OCI-LY7 (cell line): ENCODE results near the gene NXPH3. TPM values are rescaled to one million over a fixed set of nuclear protein-coding genes. Genes with fewer than 3 reads are reported as not detected.

Experiments used
- BruUV-seq: library from RNA; stranded (reverse); fragments of 400-500 nt; replicated peaks from 2 replicates; lab custom pipeline; 2021; lab: Mats Ljungman, UMichigan
- CTCF ChIA-PET: fragments of 300-600 bp; sonication (Branson Sonifier 250); formaldehyde crosslinking; loops from one replicate; lab custom pipeline; 2022; ENCODE audit warnings: antibody characterized with exemption; ENCODE audit not compliant: unreplicated experiment; lab: Charles Lee
- POLR2A ChIA-PET: fragments of 300-600 bp; sonication (Branson Sonifier 250); formaldehyde crosslinking; loops from one replicate; lab custom pipeline; 2022; ENCODE audit warnings: antibody characterized with exemption; lab: Charles Lee
- DNase-seq: peaks from one replicate; pipeline ENCODE4 v3.0.0-alpha.2; 2015; ENCODE audit warnings: low spot score
- H2AFZ ChIP-seq: fragments of 200-600 bp; sonication (generic), shearing (Covaris generic); 2 replicates; pipeline ENCODE4 v1.6.1; 2014; ENCODE audit warnings: mild to moderate bottlenecking, antibody characterized with exemption, low read length, moderate library complexity
- H3K27ac ChIP-seq: fragments of 200-600 bp; sonication (generic); 2 replicates; pipeline ENCODE4 v1.5.1; 2014; ENCODE audit warnings: mixed run types, low read depth, mild to moderate bottlenecking, moderate library complexity, low read length, inconsistent platforms; ENCODE audit not compliant: poor library complexity, severe bottlenecking
- H3K36me3 ChIP-seq: fragments of 200-600 bp; sonication (generic); 2 replicates; pipeline ENCODE4 v1.6.1; 2014; ENCODE audit warnings: mild to moderate bottlenecking, antibody characterized with exemption, low read length, moderate library complexity, mixed read lengths; ENCODE audit not compliant: insufficient read depth
- H3K4me1 ChIP-seq: fragments of 200-600 bp; sonication (generic); 2 replicates; pipeline ENCODE4 v1.5.1; 2014; ENCODE audit warnings: mild to moderate bottlenecking, low read length; ENCODE audit not compliant: insufficient read depth, poor library complexity, severe bottlenecking
- H3K4me2 ChIP-seq: fragments of 200-600 bp; sonication (generic); 2 replicates; pipeline ENCODE4 v1.6.1; 2014; ENCODE audit warnings: mild to moderate bottlenecking, low read length
- H3K4me3 ChIP-seq: fragments of 200-600 bp; sonication (generic); 2 replicates; pipeline ENCODE4 v1.5.1; 2014; ENCODE audit warnings: mild to moderate bottlenecking, low read depth, low read length; ENCODE audit not compliant: poor library complexity, severe bottlenecking
- H3K79me2 ChIP-seq: fragments of 200-600 bp; sonication (generic); 2 replicates; pipeline ENCODE4 v1.6.1; 2016; ENCODE audit warnings: low read depth, mild to moderate bottlenecking, low read length, moderate library complexity, mixed read lengths; ENCODE audit not compliant: insufficient read depth
- H3K9me2 ChIP-seq: fragments of 200-600 bp; sonication (generic); 2 replicates; pipeline ENCODE4 v1.6.1; 2016; ENCODE audit warnings: mild to moderate bottlenecking, low read length, mixed read lengths; ENCODE audit not compliant: insufficient read depth
- H3K9me3 ChIP-seq: fragments of 200-600 bp; sonication (generic); 2 replicates; pipeline ENCODE4 v1.6.1; 2014; ENCODE audit warnings: mild to moderate bottlenecking, mixed run types, low read length, mixed read lengths
- H4K20me1 ChIP-seq: fragments of 200-600 bp; sonication (generic); 2 replicates; pipeline ENCODE4 v1.6.1; 2014; ENCODE audit warnings: mild to moderate bottlenecking, antibody characterized with exemption, low read length, moderate library complexity, mixed read lengths; ENCODE audit not compliant: insufficient read depth
- EZH2phosphoT487 ChIP-seq: fragments of 200-600 bp; sonication (generic); IDR thresholded peaks from 2 replicates; pipeline ENCODE4 v1.6.1; 2018; ENCODE audit warnings: low read depth, borderline replicate concordance, mild to moderate bottlenecking, mixed run types, antibody characterized with exemption, low read length, moderate library complexity, mixed read lengths
- intact Hi-C: fragments of 100-400 bp; cut with micrococcal nuclease; formaldehyde crosslinking; loops from one replicate; pipeline ENCODE4 v1.10.0; 2022; ENCODE audit not compliant: unreplicated experiment
- total RNA-seq, 2 experiments: library from RNA; depleted of rRNA in 1 of 2; stranded (reverse); fragments of >200 nt in 1 of 2; shearing (Covaris generic) in 1 of 2; gene quantifications; 2 replicates each; pipeline ENCODE4 v1.2.3, GENCODE V29; 2014 to 2022
- TF ChIP-seq, protein P1 (sequence below): fragments of 200-600 bp; sonication (generic); conservative IDR thresholded peaks from 2 replicates; pipeline ENCODE4 v1.5.1; 2014; ENCODE audit warnings: mild to moderate bottlenecking, antibody characterized with exemption, low read length, moderate library complexity, mixed read lengths

Gene NXPH3
- total RNA-seq, 2 experiments from 2014 or later = not detected

DNA sequence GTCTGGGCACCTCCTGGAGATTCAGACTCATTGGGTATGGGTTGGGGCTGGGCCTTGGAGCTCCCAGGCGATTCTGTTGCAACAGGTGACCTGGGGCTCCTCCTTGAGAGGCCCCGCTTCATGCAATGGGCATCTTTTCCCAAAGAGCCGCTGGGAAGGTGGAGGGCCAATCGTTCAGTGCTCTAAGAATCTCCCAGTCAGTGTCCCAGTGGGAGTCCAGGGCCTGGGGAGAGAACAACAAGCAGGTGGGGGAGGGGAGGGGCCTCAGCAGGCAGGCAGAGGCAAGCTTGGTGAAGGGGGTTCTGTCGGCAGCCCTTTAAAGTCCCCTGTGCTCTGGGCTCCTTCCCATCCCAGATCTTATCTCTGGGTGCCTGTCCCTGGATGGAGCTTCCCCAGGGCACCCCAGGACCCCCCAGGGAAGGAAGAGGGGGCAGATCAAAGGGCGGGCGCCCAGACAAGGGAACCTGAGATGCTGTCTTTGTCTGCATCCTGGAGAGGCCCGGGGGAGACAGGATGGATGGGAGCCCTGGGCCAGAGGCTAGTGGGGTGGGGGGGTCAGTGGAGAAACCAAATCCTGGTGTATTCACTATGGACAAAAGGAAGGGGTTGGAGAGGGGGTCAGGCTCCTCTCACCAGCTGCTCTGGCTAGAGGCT is 30.5 kb upstream of the NXPH3 start:
- no peaks in the 10 kb centered on the region for H3K36me3 ChIP-seq
- no peaks in the 10 kb centered on the region for H3K9me2 ChIP-seq
- H3K27ac ChIP-seq = no peak overlapping the region
- H3K4me3 ChIP-seq = no peak overlapping the region
- H2AFZ ChIP-seq = no peak overlapping the region
- intact Hi-C loops = no loop called here
- no peaks in the 10 kb centered on the region for H3K9me3 ChIP-seq
- no TSS peak for BruUV-seq
- H3K4me2 ChIP-seq = no peak overlapping the region
- no peaks in the 10 kb centered on the region for H3K4me1 ChIP-seq
- no peak for DNase-seq
- TF ChIP-seq EZH2phosphoT487 = no peak
- TF ChIP-seq, protein P1, sequence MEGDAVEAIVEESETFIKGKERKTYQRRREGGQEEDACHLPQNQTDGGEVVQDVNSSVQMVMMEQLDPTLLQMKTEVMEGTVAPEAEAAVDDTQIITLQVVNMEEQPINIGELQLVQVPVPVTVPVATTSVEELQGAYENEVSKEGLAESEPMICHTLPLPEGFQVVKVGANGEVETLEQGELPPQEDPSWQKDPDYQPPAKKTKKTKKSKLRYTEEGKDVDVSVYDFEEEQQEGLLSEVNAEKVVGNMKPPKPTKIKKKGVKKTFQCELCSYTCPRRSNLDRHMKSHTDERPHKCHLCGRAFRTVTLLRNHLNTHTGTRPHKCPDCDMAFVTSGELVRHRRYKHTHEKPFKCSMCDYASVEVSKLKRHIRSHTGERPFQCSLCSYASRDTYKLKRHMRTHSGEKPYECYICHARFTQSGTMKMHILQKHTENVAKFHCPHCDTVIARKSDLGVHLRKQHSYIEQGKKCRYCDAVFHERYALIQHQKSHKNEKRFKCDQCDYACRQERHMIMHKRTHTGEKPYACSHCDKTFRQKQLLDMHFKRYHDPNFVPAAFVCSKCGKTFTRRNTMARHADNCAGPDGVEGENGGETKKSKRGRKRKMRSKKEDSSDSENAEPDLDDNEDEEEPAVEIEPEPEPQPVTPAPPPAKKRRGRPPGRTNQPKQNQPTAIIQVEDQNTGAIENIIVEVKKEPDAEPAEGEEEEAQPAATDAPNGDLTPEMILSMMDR = no peak
- no peaks in the 10 kb centered on the region for H3K79me2 ChIP-seq
- POLR2A ChIA-PET = no interaction called here
- H4K20me1 ChIP-seq = no peaks in the 10 kb centered on the region
- CTCF ChIA-PET = no interaction called here

DNA sequence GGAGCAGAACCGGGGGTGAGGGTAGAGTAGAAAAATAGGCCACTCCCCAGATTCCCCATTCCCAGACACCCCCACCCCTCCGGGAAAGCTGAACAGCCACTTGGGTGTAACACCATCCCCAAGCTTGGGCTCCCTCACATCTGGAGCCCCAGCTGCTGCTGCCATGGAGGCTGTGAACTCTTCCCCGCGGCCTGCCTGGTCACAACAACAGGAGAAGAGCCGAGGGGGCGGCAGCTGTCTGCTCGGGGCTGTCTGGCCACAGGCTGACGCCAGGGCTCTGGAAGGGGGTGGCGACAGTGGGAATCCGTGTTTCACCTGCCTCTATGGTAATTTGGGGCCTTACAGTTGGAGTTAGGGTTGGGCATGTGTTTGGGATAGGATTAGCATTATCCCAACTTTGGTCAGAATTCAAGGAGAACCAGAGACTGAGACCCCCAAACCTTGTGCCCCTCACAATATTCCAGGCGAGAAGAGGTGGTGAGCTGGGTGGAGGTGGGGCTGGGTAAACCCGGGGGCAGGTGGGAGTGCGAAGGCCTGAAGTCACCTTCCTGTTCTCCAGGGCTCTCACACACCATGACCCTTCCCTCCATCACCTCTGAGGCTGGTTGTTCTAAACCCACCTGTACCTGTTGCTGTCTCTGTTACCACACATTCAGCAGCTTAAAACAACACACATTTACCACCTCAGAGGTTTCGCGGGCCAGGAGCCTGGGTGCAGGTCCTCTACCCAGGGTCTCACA is 29.7 kb upstream of the NXPH3 start:
- no peak overlapping the region for H2AFZ ChIP-seq

More for the DNA sequence above, 29.7 kb upstream of the NXPH3 start:
- TF ChIP-seq, protein P1 = no peak
- no peak for TF ChIP-seq EZH2phosphoT487
- H3K4me1 ChIP-seq = no peaks in the 10 kb centered on the region
- CTCF ChIA-PET = no interaction called here
- no peaks in the 10 kb centered on the region for H3K9me2 ChIP-seq
- no peak for DNase-seq
- BruUV-seq = no TSS peak
- no peak overlapping the region for H3K4me3 ChIP-seq
- no peaks in the 10 kb centered on the region for H3K36me3 ChIP-seq
- no peak overlapping the region for H3K27ac ChIP-seq
- H3K9me3 ChIP-seq = no peaks in the 10 kb centered on the region
- no peaks in the 10 kb centered on the region for H3K79me2 ChIP-seq
- intact Hi-C loops = no loop called here
- H3K4me2 ChIP-seq = no peak overlapping the region
- POLR2A ChIA-PET = no interaction called here
- no peaks in the 10 kb centered on the region for H4K20me1 ChIP-seq
